ENCODE results near the gene COL5A2. TPM values are rescaled to one million over a fixed set of nuclear protein-coding genes. Genes with fewer than 3 reads are reported as not detected.

COL5A2 gene
- total RNA-seq, 1 experiment from 2014 or later, result 175 TPM

- no peak for DNase-seq (ENCODE audit: low read depth)
These were observed 32.2 kb downstream of the COL5A2 start for GRCh38 chr2:189147361-189147760.

- DNase-seq (ENCODE audit: low read depth), result no peak
These were observed 33.0 kb downstream of the COL5A2 start for GRCh38 chr2:189146553-189146952.

GRCh38 chr2:189144700-189145211 lies 34.8 kb downstream of the COL5A2 start:
- peak; percentile 45 for DNase-seq (ENCODE audit: low read depth)

GRCh38 chr2:189143925-189144324 lies 35.6 kb downstream of the COL5A2 start:
- DNase-seq (ENCODE audit: low read depth), result peak; percentile 78

GRCh38 chr2:189142893-189143759 lies 36.4 kb downstream of the COL5A2 start:
- DNase-seq (ENCODE audit: low read depth), result peak; percentile 69

GRCh38 chr2:189138800-189139199 lies 40.8 kb downstream of the COL5A2 start:
- DNase-seq (ENCODE audit: low read depth), result no peak

- DNase-seq (ENCODE audit: low read depth), result no peak
These were observed 42.0 kb downstream of the COL5A2 start for GRCh38 chr2:189137519-189137918.

GRCh38 chr2:189134485-189134884 lies 45.1 kb downstream of the COL5A2 start:
- no peak for DNase-seq (ENCODE audit: low read depth)

GRCh38 chr2:189131991-189132390 lies 47.6 kb downstream of the COL5A2 start:
- no peak for DNase-seq (ENCODE audit: low read depth)

GRCh38 chr2:189129971-189130370 lies 49.6 kb downstream of the COL5A2 start:
- peak; percentile 92 for DNase-seq (ENCODE audit: low read depth)

- peak; percentile 51 for DNase-seq (ENCODE audit: low read depth)
These were observed 50.6 kb downstream of the COL5A2 start for GRCh38 chr2:189128970-189129369.

- DNase-seq (ENCODE audit: low read depth), result no peak
These were observed 51.8 kb downstream of the COL5A2 start for GRCh38 chr2:189127756-189128155.

- no peak for DNase-seq (ENCODE audit: low read depth)
These were observed 54.4 kb downstream of the COL5A2 start for GRCh38 chr2:189125195-189125594.

- DNase-seq (ENCODE audit: low read depth), result no peak
These were observed 55.4 kb downstream of the COL5A2 start for GRCh38 chr2:189124175-189124574.

GRCh38 chr2:189118386-189118785 lies 61.2 kb downstream of the COL5A2 start:
- DNase-seq (ENCODE audit: low read depth), result no peak

GRCh38 chr2:189116979-189117378 lies 62.6 kb downstream of the COL5A2 start:
- DNase-seq (ENCODE audit: low read depth), result no peak

- peak; percentile 56 for DNase-seq (ENCODE audit: low read depth)
These were observed 63.5 kb downstream of the COL5A2 start for GRCh38 chr2:189116087-189116486.

GRCh38 chr2:189115126-189115525 lies 64.4 kb downstream of the COL5A2 start:
- peak; percentile 55 for DNase-seq (ENCODE audit: low read depth)

- peak; percentile 29 for DNase-seq (ENCODE audit: low read depth)
These were observed 65.6 kb downstream of the COL5A2 start for GRCh38 chr2:189113963-189114362.

GRCh38 chr2:189111063-189111715 lies 68.4 kb downstream of the COL5A2 start:
- DNase-seq (ENCODE audit: low read depth), result no peak

- DNase-seq (ENCODE audit: low read depth), result no peak
These were observed 69.6 kb downstream of the COL5A2 start for GRCh38 chr2:189109921-189110397.

GRCh38 chr2:189104934-189105333 lies 74.6 kb downstream of the COL5A2 start:
- peak; percentile 26 for DNase-seq (ENCODE audit: low read depth)

- DNase-seq (ENCODE audit: low read depth), result no peak
These were observed 76.8 kb downstream of the COL5A2 start for GRCh38 chr2:189102735-189103134.
